ACC112 (cell line): ENCODE data around the gene MYOD1.

Experiments
- H2AFZ ChIP-seq: fragments of 200-600 bp; sonication (generic); one replicate; pipeline ENCODE4 v1.6.0; 2017; ENCODE audit warnings: antibody characterized with exemption, low read length; ENCODE audit not compliant: unreplicated experiment
- H3K27ac ChIP-seq: fragments of 200-600 bp; sonication (generic); 2 replicates; pipeline ENCODE4 v1.5.1; 2014; ENCODE audit warnings: low read depth, mild to moderate bottlenecking, antibody characterized with exemption, low read length, moderate library complexity
- H3K27me3 ChIP-seq: fragments of 200-600 bp; sonication (generic); 2 replicates; pipeline ENCODE4 v1.6.1; 2014; ENCODE audit warnings: mild to moderate bottlenecking, antibody characterized with exemption, low read length, moderate library complexity, mixed read lengths; ENCODE audit not compliant: insufficient read depth
- H3K36me3 ChIP-seq: fragments of 200-600 bp; sonication (generic); 2 replicates; pipeline ENCODE4 v1.6.1; 2016; ENCODE audit warnings: mild to moderate bottlenecking, antibody characterized with exemption, low read length, moderate library complexity, mixed read lengths; ENCODE audit not compliant: insufficient read depth
- H3K4me1 ChIP-seq: fragments of 200-600 bp; sonication (generic); one replicate; pipeline ENCODE4 v1.6.1; 2016; ENCODE audit warnings: low read length, mixed read lengths; ENCODE audit not compliant: insufficient read depth, unreplicated experiment, control insufficient read depth
- H3K4me3 ChIP-seq: fragments of 200-600 bp; sonication (generic); 2 replicates; pipeline ENCODE4 v1.5.1; 2014; ENCODE audit warnings: mild to moderate bottlenecking, low read depth, low read length
- H3K79me2 ChIP-seq: fragments of 200-600 bp; sonication (generic); one replicate; pipeline ENCODE4 v1.6.0; 2016; ENCODE audit warnings: low read length; ENCODE audit not compliant: control insufficient read depth, unreplicated experiment, insufficient read depth

The MYOD1 gene

DNA sequence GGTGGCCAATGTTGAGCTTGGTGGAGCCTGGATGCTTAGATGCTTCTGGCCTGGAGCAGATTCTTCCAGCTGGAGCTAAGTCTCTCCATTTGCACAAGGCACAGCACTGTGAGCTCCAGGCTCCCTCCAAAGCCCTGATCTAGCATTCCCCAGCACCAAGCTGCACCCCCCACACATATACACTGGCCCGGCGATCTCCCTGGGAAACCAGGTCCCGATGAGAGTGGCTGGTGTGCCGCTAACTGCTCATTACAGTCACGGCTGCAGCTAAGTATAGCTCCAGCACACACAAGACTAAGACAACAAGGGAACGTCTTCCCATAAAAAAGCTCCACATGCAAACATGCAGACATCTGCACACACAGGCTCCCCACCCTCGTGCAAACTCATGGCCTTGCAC lies 32.8 kb downstream of the MYOD1 start:
- no peak overlapping the region for H3K27ac ChIP-seq
- H3K36me3 ChIP-seq: no peaks in the 10 kb centered on the region
- H3K4me1 ChIP-seq: no peaks in the 10 kb centered on the region
- H3K4me3 ChIP-seq: no peak overlapping the region
- no peak overlapping the region for H2AFZ ChIP-seq
- peaks cover 71% of the 10 kb centered on the region for H3K27me3 ChIP-seq
- H3K79me2 ChIP-seq: no peaks in the 10 kb centered on the region

DNA sequence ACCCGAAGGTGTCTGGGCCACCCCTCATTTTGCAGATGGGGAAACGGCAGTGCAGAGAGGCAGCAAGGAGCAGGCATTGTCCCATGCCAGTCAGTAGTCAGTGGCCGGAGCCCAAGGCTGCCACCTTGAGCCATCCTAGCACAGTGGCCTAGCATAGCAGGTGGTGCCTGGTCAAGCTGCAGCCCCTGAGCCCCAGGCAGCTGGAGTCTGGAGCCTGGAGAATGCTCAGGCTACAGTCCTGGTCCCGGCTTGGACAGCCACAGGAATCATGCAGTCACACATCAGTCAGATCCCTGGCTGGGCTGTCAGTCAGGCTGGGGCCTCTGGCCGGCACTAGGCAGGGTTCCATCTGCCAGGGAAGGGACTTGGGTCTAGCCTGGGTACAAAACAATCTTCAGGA lies 33.8 kb downstream of the MYOD1 start:
- H3K79me2 ChIP-seq: no peaks in the 10 kb centered on the region
- H3K4me1 ChIP-seq: no peaks in the 10 kb centered on the region
- H3K36me3 ChIP-seq: no peaks in the 10 kb centered on the region
- no peak overlapping the region for H3K4me3 ChIP-seq
- H2AFZ ChIP-seq: no peak overlapping the region
- H3K27me3 ChIP-seq: peaks cover 77% of the 10 kb centered on the region
- no peak overlapping the region for H3K27ac ChIP-seq

DNA sequence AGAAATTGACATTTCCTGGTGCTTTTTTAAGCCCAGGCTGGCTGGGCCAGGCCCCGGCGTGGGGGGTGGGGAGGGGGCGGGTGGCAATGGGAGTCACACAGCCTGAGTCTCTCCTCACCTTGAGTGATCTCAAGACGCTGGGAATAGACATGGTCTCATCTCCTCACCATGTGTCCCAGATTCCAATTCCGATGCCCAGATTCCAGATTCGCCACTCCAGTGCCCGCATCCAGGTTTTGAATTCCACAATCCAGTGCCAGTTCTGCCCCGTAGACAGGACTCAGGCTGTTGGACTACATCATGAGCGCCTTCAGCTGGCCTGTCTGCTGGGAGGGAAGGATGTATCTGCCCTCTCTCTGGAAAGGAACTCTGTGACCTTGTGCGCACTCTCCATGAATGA lies 34.3 kb downstream of the MYOD1 start:
- H3K4me3 ChIP-seq: no peak overlapping the region
- H3K4me1 ChIP-seq: no peaks in the 10 kb centered on the region
- no peak overlapping the region for H3K27ac ChIP-seq
- H2AFZ ChIP-seq: no peak overlapping the region
- no peaks in the 10 kb centered on the region for H3K36me3 ChIP-seq
- H3K27me3 ChIP-seq: peaks cover 82% of the 10 kb centered on the region
- no peaks in the 10 kb centered on the region for H3K79me2 ChIP-seq

DNA sequence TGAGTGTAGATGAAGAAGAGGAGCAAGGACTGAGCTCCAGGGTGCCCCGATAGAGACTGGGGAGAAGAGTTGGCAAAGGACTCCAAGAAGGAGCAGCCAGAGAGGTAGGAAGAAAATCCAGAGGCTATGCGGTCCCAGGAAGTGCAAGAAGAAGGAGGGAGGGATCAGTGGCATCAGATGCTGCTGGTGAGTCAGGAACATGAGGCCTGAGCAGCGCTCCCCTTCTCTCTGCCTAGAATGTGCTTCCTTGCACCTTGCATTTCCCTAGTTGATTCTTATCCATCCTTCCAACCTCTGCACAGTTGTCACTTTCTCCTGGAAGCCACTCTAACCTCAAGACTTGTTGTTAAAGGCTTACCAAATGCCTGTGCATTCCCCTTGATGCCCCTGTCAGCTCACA lies 36.5 kb downstream of the MYOD1 start:
- no peak overlapping the region for H2AFZ ChIP-seq
- H3K79me2 ChIP-seq: no peaks in the 10 kb centered on the region
- H3K4me3 ChIP-seq: no peak overlapping the region
- peaks cover 82% of the 10 kb centered on the region for H3K27me3 ChIP-seq
- H3K4me1 ChIP-seq: no peaks in the 10 kb centered on the region
- H3K36me3 ChIP-seq: no peaks in the 10 kb centered on the region
- H3K27ac ChIP-seq: no peak overlapping the region

DNA sequence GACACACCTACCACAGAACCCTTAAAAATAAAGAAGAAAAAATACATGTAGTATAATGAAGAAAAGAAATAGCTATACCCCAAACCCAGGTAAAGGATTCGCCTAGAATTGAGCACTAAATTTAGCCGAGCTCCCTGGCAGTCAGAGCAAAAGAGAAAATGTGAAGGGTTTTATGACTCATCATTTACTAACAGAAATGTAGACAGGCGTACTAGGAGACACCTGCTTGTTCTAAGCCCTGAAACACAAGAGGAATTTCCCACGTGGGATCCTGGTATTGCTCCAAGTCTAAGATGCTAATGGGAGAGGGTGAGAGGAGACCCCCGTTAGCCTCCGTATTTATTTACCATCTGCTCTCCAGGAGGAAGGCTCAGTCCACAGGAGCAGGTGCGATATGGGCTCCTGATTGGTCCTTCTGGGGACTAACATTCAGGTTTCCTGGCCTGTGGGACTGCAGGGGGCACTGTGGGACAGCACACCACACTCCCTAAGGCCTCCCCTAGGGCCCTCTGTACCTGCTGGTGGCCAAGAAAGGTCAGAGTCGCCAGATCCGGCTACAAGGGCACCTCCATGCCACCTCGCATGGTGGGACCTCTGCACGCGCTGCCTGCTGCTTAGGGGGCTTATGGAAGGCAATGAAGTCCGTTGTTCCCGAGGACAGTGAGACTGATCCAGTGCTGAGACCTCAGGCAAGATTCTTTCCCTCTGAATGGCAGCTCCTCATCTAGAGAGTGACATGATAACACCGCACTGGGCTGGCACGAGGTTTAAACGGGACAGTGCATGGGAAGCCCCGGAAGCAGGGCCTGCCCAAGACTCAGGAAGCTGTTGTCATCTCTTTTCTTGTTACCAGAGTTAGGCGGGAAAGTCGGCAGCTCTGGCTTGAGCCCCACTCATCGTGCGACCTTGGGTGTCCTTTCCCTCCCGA lies 41.0 kb downstream of the MYOD1 start:
- H2AFZ ChIP-seq: no peak overlapping the region
- H3K79me2 ChIP-seq: no peaks in the 10 kb centered on the region
- no peaks in the 10 kb centered on the region for H3K4me1 ChIP-seq
- H3K27ac ChIP-seq: no peak overlapping the region
- no peak overlapping the region for H3K4me3 ChIP-seq
- H3K27me3 ChIP-seq: peaks cover 39% of the 10 kb centered on the region
- no peaks in the 10 kb centered on the region for H3K36me3 ChIP-seq

DNA sequence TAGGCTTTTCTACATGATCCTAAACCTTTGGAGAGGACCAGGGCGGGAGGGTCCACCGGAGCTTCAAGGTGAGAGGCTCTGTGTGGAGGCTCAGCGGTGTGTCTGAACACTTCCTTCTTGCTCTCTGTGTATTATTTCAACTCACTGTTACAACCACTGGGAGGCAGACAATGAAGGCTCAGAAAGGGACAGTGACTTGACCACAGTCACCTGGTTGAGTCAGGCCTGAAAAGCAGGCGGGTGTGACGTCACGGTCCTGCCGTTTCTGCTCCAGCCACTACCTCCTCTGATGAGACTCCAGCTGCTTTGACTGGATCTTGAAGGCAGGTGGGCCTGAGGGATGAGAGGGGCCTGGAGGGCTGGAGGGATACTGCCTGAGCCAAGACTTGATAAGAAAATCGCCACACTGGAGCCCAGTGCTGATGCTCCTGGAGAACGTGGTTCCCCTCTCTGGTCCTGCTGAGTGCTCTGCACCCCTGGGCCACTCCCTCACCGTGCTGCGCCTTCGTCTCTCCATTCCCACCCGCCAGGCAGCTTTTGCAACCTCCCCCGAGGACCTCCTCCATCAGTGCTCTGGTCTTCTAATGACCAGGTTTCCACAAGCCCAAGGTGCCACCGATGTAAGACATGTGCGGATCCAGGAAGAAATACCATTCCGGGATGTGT lies 43.1 kb downstream of the MYOD1 start:
- Histone ChIP-seq H3K4me1 (no peaks in the 10 kb centered on the region), H3K79me2 (no peaks in the 10 kb centered on the region), H3K4me3 (no peak overlapping the region), H3K27ac (no peak overlapping the region), H3K27me3 (peaks cover 18% of the 10 kb centered on the region), H2AFZ (no peak overlapping the region), H3K36me3 (no peaks in the 10 kb centered on the region)

DNA sequence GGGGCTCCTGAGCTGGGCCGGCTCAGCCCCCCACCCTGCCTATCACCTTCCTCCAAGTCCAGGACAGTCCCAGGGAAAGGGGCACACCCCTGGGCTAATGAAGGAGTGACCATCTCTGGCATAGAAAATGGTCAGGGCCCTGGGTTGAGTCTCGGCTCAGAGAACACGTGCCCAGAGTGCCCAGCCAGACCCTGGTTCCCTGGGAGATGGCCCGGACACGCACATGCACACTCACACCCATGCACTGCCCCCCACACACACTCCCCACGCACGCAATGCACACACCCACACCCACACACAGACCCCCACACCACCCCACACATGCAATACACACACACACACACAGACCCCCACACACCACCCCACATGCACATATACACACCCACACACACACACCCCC lies 43.9 kb downstream of the MYOD1 start:
- no peak overlapping the region for H3K27ac ChIP-seq

DNA sequence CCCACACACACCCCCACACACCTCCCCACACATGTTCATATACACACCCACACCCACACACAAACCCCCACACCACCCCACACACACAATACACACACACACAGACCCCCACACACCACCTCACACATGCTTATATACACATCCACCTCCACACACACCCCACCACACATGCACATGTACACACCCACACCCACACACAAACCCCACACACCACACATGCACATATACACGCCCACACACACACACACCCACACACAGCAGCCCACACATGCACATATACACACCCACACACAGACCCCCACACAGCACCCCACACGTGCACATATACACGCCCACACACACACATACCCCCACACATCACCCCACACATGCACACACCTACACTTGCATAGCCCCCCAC lies 44.3 kb downstream of the MYOD1 start:
- Histone ChIP-seq H3K27me3 (peaks cover 7% of the 10 kb centered on the region), H3K27ac (no peak overlapping the region), H3K36me3 (no peaks in the 10 kb centered on the region), H3K4me1 (no peaks in the 10 kb centered on the region), H3K79me2 (no peaks in the 10 kb centered on the region), H3K4me3 (no peak overlapping the region), H2AFZ (no peak overlapping the region)

More for the DNA sequence above, 43.9 kb downstream of the MYOD1 start:
- H3K27me3 ChIP-seq: peaks cover 11% of the 10 kb centered on the region
- H2AFZ ChIP-seq: no peak overlapping the region
- H3K36me3 ChIP-seq: no peaks in the 10 kb centered on the region
- H3K4me1 ChIP-seq: no peaks in the 10 kb centered on the region
- H3K4me3 ChIP-seq: no peak overlapping the region
- H3K79me2 ChIP-seq: no peaks in the 10 kb centered on the region

DNA sequence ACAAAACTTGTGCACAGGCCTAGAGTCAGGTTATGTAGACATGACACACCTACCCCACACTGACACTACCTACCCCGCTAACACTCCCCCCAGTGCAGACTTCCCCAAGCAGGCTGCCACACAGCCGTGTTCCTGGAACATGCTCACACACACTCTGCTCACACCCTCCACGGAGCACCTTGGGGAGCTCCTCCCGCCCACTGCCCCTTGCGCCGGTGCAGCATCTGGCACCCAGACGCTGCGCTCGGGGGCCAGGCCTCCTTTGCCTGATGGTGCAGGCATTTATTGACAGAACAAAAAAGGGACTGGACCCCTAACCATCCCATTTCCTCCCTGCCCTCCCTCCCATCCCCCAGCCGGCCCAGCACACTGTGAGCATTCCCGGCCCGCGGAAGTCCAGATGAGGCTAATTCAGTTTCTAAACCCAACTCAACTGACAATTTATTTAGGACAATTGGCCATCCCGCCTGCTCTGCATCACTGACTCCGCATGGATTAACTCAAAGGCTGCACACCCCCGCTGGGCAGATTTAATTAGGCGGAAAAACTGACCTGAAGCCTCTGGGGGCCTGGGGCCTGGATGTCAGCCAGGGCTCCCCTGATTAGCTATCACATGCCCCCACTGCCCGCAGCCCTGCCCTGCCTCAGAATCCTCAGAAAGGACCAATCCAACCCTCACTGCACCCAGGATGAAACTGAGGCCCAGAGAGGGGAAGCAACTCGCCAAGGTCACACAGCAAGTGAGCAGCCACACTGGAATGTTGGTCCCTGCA lies 45.3 kb downstream of the MYOD1 start:
- Histone ChIP-seq H3K36me3 (no peaks in the 10 kb centered on the region), H3K4me3 (no peak overlapping the region), H3K27me3 (no peaks in the 10 kb centered on the region), H3K4me1 (no peaks in the 10 kb centered on the region), H3K27ac (no peak overlapping the region), H3K79me2 (no peaks in the 10 kb centered on the region), H2AFZ (no peak overlapping the region)

DNA sequence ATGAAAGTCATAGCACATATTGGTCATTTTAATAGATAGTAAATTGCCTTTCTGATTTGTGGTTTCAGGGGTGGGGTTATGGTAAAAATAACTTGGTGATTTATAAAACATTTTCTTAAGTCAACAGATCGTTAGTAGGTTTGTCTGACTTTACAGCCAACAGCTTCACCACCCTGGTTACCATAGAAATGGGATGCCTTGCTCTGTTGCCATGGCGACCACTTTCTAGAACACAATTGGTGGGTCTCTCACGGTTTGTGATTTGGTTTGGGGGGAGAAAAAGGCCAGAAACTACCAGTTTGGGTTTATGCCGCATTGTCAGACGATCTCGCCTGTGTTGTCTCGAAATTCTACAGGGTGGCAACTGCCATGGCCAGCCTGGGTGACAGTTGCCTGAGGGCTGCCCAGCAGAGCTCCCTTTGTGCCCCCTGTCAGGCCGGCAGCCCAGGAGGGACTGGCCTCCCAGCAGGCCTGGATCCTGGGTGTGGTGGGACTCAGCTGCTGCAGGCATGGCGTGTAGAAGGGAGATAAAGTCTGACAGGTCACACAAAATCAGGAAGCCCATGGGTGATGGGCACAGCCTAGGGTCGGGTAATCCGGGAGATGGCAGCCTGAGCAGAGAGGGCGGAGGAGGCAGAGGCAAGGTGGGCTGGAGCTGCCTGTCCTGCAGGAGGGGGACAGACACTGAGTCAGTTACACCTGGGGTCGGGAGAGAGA lies 46.1 kb downstream of the MYOD1 start:
- no peaks in the 10 kb centered on the region for H3K4me1 ChIP-seq
- H3K36me3 ChIP-seq: no peaks in the 10 kb centered on the region
- no peak overlapping the region for H3K4me3 ChIP-seq
- no peak overlapping the region for H2AFZ ChIP-seq
- H3K79me2 ChIP-seq: no peaks in the 10 kb centered on the region
- no peak overlapping the region for H3K27ac ChIP-seq
- H3K27me3 ChIP-seq: no peaks in the 10 kb centered on the region
